ENCODE measurements around the gene VSIG8. TPM values are rescaled to one million over a fixed set of nuclear protein-coding genes. Genes with fewer than 3 reads are reported as not detected.

The VSIG8 gene
- total RNA-seq, 1 donor from 2014 or later: not detected

DNA sequence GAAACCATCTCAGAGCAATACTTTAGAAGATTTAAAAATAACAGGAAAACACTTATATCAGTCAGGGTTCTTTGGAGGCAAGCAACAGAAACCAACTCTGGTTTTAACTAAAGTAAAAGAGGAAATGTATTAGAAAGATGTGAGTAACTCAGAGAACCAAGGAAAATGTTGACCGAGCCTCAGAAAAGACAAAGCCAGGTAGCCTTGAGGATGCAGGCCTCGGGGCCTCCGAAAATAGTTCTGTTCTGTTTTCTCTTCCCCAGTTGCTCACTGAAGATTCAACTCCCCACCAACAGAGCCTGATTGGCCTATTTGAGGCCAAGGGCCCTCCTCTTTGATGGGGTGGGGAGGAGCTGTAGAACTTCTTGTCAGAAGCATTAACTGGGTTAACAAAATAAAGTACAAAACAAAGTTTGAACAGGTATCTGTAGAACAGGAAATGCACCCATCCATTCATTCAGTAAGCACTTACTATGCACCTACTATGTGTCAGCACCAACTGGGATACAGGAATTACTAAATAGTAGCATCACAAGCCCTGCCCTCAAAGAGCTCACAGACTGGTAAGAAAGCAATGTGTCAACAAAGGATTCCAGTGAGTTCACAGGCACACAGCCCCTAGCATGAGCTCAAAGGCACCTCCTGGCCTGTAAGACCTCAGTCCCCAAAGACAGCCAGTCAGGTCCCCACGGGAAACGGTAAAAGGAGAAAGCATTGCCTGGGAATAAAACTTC is 23.2 kb downstream of the VSIG8 start:
- H3K4me3 ChIP-seq: no peak overlapping the region
- H3K27ac ChIP-seq: no peak overlapping the region
- ATAC-seq (no peak), DNase-seq (no peak)
- H3K4me1 ChIP-seq: no peaks in the 10 kb centered on the region
- intact Hi-C loops (cut with DNase I): no loop called here
- H3K27me3 ChIP-seq: no peaks in the 10 kb centered on the region
- no peaks in the 10 kb centered on the region for H3K9me3 ChIP-seq
- TF ChIP-seq, protein P1, sequence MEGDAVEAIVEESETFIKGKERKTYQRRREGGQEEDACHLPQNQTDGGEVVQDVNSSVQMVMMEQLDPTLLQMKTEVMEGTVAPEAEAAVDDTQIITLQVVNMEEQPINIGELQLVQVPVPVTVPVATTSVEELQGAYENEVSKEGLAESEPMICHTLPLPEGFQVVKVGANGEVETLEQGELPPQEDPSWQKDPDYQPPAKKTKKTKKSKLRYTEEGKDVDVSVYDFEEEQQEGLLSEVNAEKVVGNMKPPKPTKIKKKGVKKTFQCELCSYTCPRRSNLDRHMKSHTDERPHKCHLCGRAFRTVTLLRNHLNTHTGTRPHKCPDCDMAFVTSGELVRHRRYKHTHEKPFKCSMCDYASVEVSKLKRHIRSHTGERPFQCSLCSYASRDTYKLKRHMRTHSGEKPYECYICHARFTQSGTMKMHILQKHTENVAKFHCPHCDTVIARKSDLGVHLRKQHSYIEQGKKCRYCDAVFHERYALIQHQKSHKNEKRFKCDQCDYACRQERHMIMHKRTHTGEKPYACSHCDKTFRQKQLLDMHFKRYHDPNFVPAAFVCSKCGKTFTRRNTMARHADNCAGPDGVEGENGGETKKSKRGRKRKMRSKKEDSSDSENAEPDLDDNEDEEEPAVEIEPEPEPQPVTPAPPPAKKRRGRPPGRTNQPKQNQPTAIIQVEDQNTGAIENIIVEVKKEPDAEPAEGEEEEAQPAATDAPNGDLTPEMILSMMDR (IDR thresholded peaks at IDR 0.05): no peak
- H3K36me3 ChIP-seq: peaks cover 5% of the 10 kb centered on the region

DNA sequence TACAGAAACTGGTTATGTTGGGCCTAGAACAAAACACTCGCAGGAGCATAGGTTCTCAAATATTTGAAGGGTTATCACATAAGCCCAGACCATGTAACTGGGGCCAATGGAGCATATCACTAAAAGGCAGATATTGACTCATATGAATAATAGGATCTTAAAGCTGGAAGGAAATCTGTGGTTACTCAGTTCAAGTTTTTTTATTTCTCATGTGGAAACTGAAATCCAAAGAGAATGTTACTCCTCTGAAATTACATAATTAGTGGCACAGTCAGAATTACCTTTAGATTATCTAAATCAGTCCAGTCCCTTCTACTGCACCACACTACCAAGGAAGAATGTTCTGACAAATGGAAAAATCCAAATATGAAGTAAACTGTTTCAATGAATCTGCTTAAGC is 23.7 kb downstream of the VSIG8 start:
- TF ChIP-seq, protein P1 (IDR thresholded peaks at IDR 0.05): no peak
- intact Hi-C loops (cut with DNase I): no loop called here
- no peak overlapping the region for H3K27ac ChIP-seq
- no peaks in the 10 kb centered on the region for H3K27me3 ChIP-seq
- peaks cover 5% of the 10 kb centered on the region for H3K36me3 ChIP-seq
- no peaks in the 10 kb centered on the region for H3K9me3 ChIP-seq
- no peak overlapping the region for H3K4me3 ChIP-seq
- no peak for DNase-seq
- no peak for ATAC-seq
- no peaks in the 10 kb centered on the region for H3K4me1 ChIP-seq

DNA sequence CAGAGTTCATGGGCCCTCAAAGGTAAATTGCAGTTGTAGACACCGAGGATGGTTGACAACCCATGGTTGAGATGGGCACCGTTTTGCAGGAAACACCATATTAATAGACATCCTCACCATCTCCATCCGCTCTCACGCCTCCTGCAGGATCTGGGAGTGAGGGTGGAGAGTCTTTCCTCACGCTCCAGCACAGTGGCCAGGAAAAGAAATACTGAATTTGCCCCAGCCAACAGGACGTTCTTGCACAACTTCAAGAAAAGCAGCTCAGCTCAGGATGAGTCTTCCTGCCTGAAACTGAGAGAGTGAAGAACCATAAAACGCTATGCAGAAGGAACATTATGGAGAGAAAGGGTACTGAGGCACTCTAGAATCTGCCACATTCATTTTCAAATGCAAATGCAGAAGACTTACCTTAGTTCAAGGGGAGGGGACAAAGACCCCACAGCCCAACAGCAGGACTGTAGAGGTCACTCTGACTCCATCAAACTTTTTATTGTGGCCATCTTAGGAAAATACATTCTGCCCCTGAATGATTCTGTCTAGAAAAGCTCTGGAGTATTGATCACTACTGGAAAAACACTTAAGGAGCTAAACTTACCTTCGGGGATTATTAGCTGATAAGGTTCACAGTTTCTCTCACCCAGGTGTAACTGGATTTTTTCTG is 26.5 kb downstream of the VSIG8 start:
- no peak for DNase-seq
- ATAC-seq: no peak
- Histone ChIP-seq H3K4me1 (peaks cover 9% of the 10 kb centered on the region), H3K27me3 (no peaks in the 10 kb centered on the region), H3K4me3 (no peak overlapping the region), H3K9me3 (no peaks in the 10 kb centered on the region), H3K27ac (no peak overlapping the region), H3K36me3 (peaks cover 13% of the 10 kb centered on the region)
- intact Hi-C loops (cut with DNase I): no loop called here
- TF ChIP-seq, protein P1 (IDR thresholded peaks at IDR 0.05): no peak

DNA sequence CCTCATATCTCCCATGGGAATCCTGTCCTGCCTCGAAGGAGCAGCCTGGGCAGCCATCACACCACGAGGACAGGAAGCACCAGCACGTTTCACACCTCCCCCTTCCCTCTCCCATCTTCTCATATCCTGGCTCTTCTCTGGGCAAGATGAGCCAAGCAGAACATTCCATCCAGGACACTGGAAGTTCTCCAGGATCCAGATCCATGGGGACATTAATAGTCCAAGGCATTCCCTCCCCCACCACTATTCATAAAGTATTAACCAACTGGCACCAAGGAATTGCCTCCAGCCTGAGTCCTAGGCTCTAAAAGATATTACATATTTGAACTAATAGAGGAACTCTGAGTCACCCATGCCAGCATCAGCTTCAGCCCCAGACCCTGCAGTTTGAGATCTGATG is 27.1 kb downstream of the VSIG8 start:
- Histone ChIP-seq H3K27me3 (no peaks in the 10 kb centered on the region), H3K9me3 (no peaks in the 10 kb centered on the region), H3K27ac (no peak overlapping the region), H3K36me3 (peaks cover 13% of the 10 kb centered on the region), H3K4me1 (peaks cover 13% of the 10 kb centered on the region), H3K4me3 (no peak overlapping the region)
- TF ChIP-seq, protein P1 (IDR thresholded peaks at IDR 0.05): no peak
- DNase-seq: no peak
- intact Hi-C loops (cut with DNase I): no loop called here
- ATAC-seq: no peak

DNA sequence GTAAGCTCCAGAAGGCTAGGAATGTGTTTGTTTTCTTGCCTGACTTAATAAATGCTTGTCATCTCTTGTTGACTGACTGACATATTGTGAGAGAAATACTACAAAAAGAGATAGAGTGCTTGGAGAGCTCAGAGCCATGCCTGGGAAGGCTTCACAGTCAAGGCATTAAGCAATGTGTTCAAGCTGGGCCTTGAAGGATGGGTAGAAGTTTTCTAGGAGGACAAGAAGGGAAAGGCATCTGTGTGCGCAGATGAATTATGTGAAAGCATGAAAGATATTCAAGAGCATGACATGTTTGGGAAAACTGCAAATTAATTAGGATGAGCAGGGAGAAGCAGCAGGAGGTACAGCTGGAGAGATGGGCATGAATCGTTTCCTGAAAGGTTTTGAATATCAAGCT is 30.1 kb downstream of the VSIG8 start:
- ATAC-seq: no peak
- DNase-seq: no peak
- no peak overlapping the region for H3K4me3 ChIP-seq

More for the DNA sequence above, 30.1 kb downstream of the VSIG8 start:
- Histone ChIP-seq H3K27me3 (no peaks in the 10 kb centered on the region), H3K9me3 (no peaks in the 10 kb centered on the region), H3K27ac (no peak overlapping the region), H3K4me1 (peaks cover 23% of the 10 kb centered on the region), H3K36me3 (peaks cover 13% of the 10 kb centered on the region)
- intact Hi-C loops (cut with DNase I): no loop called here
- TF ChIP-seq, protein P1 (IDR thresholded peaks at IDR 0.05): no peak
